H54 (cell line): ENCODE measurements around the gene DENND4A.
A peak's percentile ranks its signal among the peaks of the same experiment; 100 is the strongest.
"Not testable (repeated sequence)": the region's sequence is repeated elsewhere in the genome, so short reads cannot be mapped to it uniquely, and the experiment has no call there.

Experiments
- DNase-seq: peaks from one replicate; pipeline ENCODE4 v3.0.0; 2011; ENCODE audit warnings: low spot score, mixed read lengths; ENCODE audit not compliant: insufficient read length
- FAIRE-seq: peaks from 3 replicates; lab custom pipeline; 2011; peaks lifted over from hg19 to GRCh38; lab: Jason Lieb, UNC
- POLR2A ChIP-seq: IDR thresholded peaks from 2 replicates; pipeline ENCODE4 v1.6.1; 2011; ENCODE audit warnings: low read depth, mild to moderate bottlenecking, low read length

The DENND4A gene

GRCh38 chr15:65619626-65620290 is 172.3 kb downstream of the DENND4A start:
- no peak for TF ChIP-seq POLR2A
- DNase-seq (no peak), FAIRE-seq (no peak)

GRCh38 chr15:65618560-65619109 is 173.5 kb downstream of the DENND4A start:
- TF ChIP-seq POLR2A: no peak
- FAIRE-seq: no peak
- no peak for DNase-seq

- DNase-seq, FAIRE-seq: not testable (repeated sequence)
Measured at GRCh38 chr15:65615887-65616286, 176.2 kb downstream of the DENND4A start.

GRCh38 chr15:65612949-65613744 is 178.9 kb downstream of the DENND4A start:
- no peak for TF ChIP-seq POLR2A
- FAIRE-seq: no peak
- DNase-seq: no peak

GRCh38 chr15:65612616-65612946 is 179.5 kb downstream of the DENND4A start:
- no peak for TF ChIP-seq POLR2A
- no peak for DNase-seq
- FAIRE-seq: no peak

GRCh38 chr15:65611888-65612615 is 180.0 kb downstream of the DENND4A start:
- FAIRE-seq (no peak), DNase-seq (no peak)
- no peak for TF ChIP-seq POLR2A

- no peak for FAIRE-seq
Measured at GRCh38 chr15:65610871-65611718, 181.0 kb downstream of the DENND4A start, which contains the start of gene INTS14. TSS of gene INTS14 (minus strand) at chr15:65611131. CDS start at chr15:65607380, 3,751 bp downstream.

More at GRCh38 chr15:65610871-65611718, 181.0 kb downstream of the DENND4A start, which contains the start of gene INTS14:
- peak; percentile 77 for TF ChIP-seq POLR2A
- DNase-seq: peak; percentile 84
